Mucosa of descending colon (tissue), 3 donors: ENCODE results near the gene GALNT18. TPM values are rescaled to one million over a fixed set of nuclear protein-coding genes. Genes with fewer than 3 reads are reported as not detected.

Experiments used
- ATAC-seq: fragments of 200-7000 bp; cut with Tn5 transposase; one replicate; pipeline ENCODE4 v1.9.1; 2020; ENCODE audit warnings: mild to moderate bottlenecking, moderate library complexity
- DNase-seq, 3 donors: peaks; one replicate each; pipeline ENCODE4 v3.0.0-alpha.2; 2020
- H3K36me3 ChIP-seq: fragments of 200-600 bp; one replicate; pipeline ENCODE4 v1.8.0; 2021; ENCODE audit warnings: low read depth, mild to moderate bottlenecking
- H3K4me1 ChIP-seq: fragments of 200-600 bp; one replicate; pipeline ENCODE4 v1.8.0; 2021; ENCODE audit warnings: low read depth, mild to moderate bottlenecking
- H3K4me3 ChIP-seq: fragments of 200-600 bp; one replicate; pipeline ENCODE4 v1.8.0; 2021; ENCODE audit warnings: mild to moderate bottlenecking
- H3K9me3 ChIP-seq: fragments of 200-600 bp; one replicate; pipeline ENCODE4 v1.8.0; 2021; ENCODE audit warnings: mild to moderate bottlenecking
- intact Hi-C, 2 donors: fragments of 100-400 bp; cut with DNase I in 1 of 2; cut with micrococcal nuclease in 1 of 2; formaldehyde crosslinking; loops; one replicate each; pipeline versions ENCODE4 v1.11.0 to v1.11.1; 2022; cut with DNase I, micrococcal nuclease
- total RNA-seq, 3 donors: library from RNA; stranded (reverse); fragmentation: NEBNext Ultra II Directional in 2 of 3; extraction: Animal tissue kit (Norgen Biotek cat#: 25700) in 2 of 3; gene quantifications; one replicate each; pipeline versions ENCODE4 v1.2.1 to v1.2.4, GENCODE V29; 2021 to 2023
- TF ChIP-seq, protein P1 (sequence below): fragments of 200-600 bp; IDR thresholded peaks from one replicate; pipeline ENCODE4 v1.8.0; 2022; ENCODE audit warnings: antibody characterized with exemption, mild to moderate bottlenecking
- donor health status: DM: no; HTN: no; CAD: no; lungs with moderate emphysema.
- donor health status: DM: no; HTN: no; CAD: no.
- donor health status: DM: no; HTN: yes; CAD: no.

GALNT18 gene
- total RNA-seq, 3 donors from 2014 or later = 2.0 to 27.8 (median 5.4) TPM

DNA sequence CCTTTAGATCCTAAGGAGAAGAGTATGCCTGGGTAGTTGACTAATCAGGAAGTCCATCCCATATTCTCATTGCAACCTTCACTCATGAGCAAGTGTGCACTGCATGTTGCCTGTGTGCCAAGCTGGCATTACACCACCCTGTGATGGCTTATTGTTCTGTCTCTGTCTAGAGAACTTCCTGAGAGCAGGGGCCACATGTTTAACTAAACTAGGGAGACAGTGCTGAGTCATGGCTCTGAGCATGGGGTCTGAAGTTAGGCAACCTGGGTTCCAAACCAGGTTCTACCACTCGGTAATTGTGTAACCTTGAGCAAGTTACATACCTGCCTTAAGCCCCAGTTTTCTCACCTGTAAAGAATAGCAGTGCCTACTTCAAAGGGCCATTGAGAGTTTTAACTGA is 308.4 kb downstream of the GALNT18 start:
- Histone ChIP-seq H3K9me3 (no peaks in the 10 kb centered on the region), H3K36me3 (no peaks in the 10 kb centered on the region), H3K4me1 (no peaks in the 10 kb centered on the region), H3K4me3 (no peak overlapping the region)
- TF ChIP-seq, protein P1, sequence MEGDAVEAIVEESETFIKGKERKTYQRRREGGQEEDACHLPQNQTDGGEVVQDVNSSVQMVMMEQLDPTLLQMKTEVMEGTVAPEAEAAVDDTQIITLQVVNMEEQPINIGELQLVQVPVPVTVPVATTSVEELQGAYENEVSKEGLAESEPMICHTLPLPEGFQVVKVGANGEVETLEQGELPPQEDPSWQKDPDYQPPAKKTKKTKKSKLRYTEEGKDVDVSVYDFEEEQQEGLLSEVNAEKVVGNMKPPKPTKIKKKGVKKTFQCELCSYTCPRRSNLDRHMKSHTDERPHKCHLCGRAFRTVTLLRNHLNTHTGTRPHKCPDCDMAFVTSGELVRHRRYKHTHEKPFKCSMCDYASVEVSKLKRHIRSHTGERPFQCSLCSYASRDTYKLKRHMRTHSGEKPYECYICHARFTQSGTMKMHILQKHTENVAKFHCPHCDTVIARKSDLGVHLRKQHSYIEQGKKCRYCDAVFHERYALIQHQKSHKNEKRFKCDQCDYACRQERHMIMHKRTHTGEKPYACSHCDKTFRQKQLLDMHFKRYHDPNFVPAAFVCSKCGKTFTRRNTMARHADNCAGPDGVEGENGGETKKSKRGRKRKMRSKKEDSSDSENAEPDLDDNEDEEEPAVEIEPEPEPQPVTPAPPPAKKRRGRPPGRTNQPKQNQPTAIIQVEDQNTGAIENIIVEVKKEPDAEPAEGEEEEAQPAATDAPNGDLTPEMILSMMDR = no peak
- intact Hi-C loops = no loop called here
- no peak for DNase-seq
- ATAC-seq = no peak

DNA sequence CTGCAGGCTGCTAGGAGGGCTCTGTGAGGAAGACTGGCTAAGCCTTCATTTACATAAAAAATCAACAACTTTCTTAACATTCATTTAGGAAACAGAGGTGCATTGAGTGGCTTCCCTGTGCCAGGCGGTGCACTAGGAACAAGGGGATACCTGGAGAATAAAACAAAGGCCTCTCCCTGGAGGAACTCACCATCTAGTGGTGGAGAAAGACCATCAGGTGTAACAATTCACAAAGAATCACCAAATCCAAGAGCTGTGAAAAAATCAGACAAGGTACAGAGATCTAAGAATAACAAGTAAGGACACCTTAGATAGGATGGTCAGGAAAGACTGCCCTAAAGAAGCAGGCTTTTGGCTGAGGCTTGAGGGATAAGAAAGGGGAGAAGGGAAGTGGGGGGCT is 309.1 kb downstream of the GALNT18 start:
- H3K9me3 ChIP-seq = no peaks in the 10 kb centered on the region
- ATAC-seq = no peak
- TF ChIP-seq, protein P1 = no peak
- no peaks in the 10 kb centered on the region for H3K4me1 ChIP-seq
- H3K36me3 ChIP-seq = no peaks in the 10 kb centered on the region
- intact Hi-C loops = no loop called here
- no peak overlapping the region for H3K4me3 ChIP-seq
- no peak for DNase-seq

DNA sequence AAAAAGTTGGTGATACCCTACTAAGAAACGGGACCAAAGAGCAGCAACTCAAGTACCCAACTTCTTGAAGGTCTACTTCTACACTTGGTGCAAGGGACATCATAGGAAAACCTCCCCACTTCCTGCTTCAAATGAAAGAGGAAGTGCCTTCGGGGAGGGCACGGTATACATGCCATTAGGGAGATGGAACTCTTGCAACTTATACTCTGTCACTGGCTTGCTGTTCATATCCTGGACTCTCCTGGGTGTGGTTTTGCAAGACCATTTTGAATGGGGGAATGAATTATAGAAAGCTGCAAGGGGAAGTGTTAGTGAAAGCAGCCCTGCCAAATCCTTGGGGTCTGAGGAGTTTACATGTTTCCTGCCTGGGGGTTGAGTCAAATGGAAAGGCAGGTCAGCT is 310.6 kb downstream of the GALNT18 start:
- Histone ChIP-seq H3K4me1 (no peaks in the 10 kb centered on the region), H3K36me3 (no peaks in the 10 kb centered on the region), H3K4me3 (no peak overlapping the region), H3K9me3 (no peaks in the 10 kb centered on the region)
- DNase-seq (no peak), ATAC-seq (no peak)
- intact Hi-C loops = no loop called here
- TF ChIP-seq, protein P1 = no peak

DNA sequence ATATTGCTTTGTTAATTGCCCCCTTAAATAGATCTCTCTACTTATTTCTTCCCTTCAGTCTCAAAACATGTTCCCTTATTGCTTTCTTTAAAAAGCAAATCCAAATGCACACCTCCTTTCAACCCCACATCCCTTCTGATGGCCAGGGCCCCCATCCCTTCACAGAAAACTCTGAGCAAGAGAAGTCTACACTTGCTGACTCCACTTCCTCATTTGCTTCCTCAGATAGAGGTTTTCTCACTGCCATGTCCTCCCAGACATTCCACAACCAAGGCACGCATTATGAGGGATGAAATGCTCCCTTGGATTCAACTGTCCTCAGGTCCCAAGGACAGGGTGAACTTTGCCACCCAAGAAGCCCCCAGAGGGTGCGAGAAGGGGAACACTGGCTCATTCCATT is 311.9 kb downstream of the GALNT18 start:
- intact Hi-C loops = no loop called here
- no peak for ATAC-seq

DNA sequence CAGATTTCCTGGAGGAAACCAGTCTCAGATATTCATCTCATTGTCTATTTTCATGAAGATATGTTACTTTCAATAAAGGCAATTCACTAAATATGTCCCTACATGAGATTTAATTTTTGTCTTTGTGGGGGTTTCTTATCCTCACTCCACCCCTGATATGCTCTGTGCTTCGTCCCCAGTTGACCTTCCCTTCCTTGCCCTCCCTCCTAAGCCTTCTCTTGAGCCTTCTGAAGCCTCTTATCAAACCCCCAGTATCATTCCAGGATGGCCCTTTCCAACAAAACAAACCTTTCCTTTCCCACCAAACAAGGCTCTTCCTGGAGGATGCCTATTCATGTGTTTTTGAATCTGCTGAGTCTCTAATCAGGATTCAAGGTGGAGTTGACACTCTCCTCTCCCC is 313.6 kb downstream of the GALNT18 start:
- ATAC-seq = no peak
- Histone ChIP-seq H3K4me3 (no peak overlapping the region), H3K36me3 (no peaks in the 10 kb centered on the region), H3K9me3 (no peaks in the 10 kb centered on the region), H3K4me1 (no peaks in the 10 kb centered on the region)
- TF ChIP-seq, protein P1 = no peak
- DNase-seq = no peak
- intact Hi-C loops = no loop called here

More for the DNA sequence above, 311.9 kb downstream of the GALNT18 start:
- Histone ChIP-seq H3K4me1 (no peaks in the 10 kb centered on the region), H3K9me3 (no peaks in the 10 kb centered on the region), H3K4me3 (no peak overlapping the region), H3K36me3 (no peaks in the 10 kb centered on the region)
- DNase-seq = no peak
- TF ChIP-seq, protein P1 = no peak

DNA sequence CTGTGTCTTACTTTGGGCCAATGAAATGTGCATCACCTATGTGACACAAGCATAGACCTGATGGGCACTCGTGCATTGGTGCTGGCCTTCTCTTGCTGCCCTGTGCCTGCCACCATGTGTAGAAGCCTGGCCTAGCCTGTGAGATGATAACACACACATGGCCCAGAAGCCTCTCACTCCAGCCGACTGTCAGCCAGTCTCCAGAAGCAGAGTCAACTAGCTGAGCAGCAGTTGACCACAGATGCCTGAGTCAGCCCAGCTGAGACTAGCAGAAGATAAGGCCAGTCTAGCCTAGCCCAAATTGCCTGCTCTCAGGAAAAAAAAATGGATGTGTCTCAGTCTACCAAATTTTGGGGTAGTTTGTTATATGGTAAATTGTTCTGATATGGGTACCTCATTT is 314.9 kb downstream of the GALNT18 start:
- Histone ChIP-seq H3K36me3 (no peaks in the 10 kb centered on the region), H3K9me3 (no peaks in the 10 kb centered on the region), H3K4me3 (no peak overlapping the region), H3K4me1 (no peaks in the 10 kb centered on the region)
- TF ChIP-seq, protein P1 = no peak
- intact Hi-C loops = no loop called here
- DNase-seq = no peak
- ATAC-seq = no peak
